HG02884 (cell line): ENCODE measurements around the gene CPOX.
A peak's percentile ranks its signal among the peaks of the same experiment; 100 is the strongest.
"Not testable (repeated sequence)": the region's sequence is repeated elsewhere in the genome, so short reads cannot be mapped to it uniquely, and the experiment has no call there.

ENCODE experiments used
- ATAC-seq: cut with Tn5 transposase; IDR thresholded peaks from one replicate; pipeline ENCODE4 v1.9.1; 2021; ENCODE audit warnings: mild to moderate bottlenecking, moderate library complexity; ENCODE audit not compliant: unreplicated experiment

Gene CPOX

DNA sequence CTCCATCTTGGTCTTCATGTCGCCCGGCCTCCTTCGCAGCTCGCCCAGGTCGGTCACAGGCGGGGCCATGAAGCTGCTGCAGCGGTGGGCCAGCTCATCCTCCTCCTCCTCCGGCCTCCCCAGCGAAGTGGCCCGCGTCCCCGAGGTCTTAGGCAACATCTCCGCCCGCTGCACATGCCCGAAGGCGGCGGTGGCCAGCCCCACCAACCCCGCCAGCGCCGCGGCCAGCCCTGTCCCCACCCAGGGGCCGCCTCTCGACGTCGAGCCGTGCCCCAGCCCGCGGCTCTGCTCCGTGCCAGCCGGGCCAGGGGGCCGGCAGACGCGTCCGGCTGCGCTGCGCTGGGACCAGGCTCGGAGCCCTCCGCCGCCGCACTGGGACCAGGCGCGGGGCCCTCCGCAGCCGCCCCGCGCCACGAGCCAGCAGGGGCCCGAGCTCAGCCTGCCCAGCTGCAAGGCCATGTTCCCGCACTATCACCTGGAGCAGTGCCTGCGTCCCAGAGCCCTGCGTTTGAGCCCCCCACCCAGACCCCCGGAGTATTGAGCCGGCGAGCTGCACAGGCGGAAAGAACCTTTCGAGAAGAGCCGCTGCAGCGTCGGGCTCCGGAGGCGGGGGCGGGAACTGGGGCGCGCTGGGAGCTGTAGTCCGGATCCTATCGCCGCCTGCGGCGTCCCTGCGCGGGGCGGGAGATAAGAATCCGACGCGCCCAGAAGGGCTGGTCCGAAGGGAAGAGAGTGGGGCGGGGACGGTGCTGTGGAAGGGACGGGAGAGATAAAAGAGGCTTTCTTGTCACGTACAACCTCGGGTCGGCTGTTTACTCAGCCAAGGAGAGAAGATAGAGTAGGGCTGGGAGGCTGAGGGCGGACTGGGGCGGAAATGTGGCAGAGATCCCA is at the start of gene CPOX:
Gene CPOX (minus strand): TSS at position 566 of the 891 bp plus-strand sequence. CDS start 107 bp downstream, at position 459.
- peak; percentile 94 for ATAC-seq

DNA sequence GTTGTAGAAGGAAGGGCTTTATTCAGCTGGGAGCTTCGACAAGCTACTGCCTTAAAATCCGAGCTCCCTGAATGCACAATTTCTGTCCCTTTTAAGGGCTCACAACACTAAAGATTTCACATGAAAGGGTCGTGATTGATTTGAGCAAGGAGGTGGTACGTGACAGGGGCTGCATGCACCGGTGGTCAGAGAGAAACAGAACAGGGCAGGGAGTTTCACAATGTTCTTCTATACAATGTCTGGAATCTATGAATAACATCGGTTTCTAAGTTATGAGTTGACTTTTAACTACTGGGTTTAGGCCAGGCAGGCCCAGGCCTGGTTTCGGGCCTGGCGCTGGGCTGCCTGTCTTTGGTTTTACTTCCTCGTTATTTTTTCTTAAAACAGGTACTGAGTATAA is 49.4 kb upstream of the CPOX start:
- not testable (repeated sequence) for ATAC-seq

DNA sequence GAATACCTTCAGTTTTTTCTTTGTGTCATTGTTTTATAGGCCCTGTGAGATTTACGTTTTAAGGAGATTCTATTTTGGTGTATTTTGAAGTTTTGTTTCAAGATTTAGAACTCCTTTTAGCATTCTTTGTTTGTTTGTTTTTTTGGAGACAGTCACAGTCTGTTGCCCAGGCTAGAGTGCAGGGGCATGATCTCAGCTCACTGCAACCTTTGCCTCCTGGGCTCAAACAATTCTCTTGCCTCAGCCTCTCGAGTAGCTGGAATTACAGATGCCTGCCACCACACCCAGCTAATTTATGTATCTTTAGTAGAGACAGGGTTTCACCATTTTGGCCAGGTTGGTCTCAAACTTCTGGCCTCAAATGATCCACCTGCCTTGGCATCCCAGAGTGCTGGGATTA is 48.3 kb upstream of the CPOX start:
- not testable (repeated sequence) for ATAC-seq

DNA sequence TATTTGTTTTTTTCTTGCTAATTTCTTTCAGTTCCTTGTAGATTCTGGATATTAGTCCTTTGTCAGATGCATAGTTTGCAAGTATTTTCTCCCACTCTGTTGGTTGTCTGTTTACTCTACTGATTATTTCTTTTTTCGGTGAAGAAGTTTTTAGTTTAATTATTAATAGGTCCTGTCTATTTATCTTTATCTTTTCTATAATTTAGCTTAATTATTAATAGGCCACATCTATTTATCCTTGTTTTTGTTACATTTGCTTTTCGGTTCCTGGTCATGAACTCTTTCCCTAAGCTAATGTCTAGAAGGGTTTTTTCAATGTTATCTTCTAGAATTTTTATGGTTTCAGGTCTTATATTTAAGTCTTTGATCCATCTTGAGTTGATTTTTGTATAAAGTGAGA is 45.1 kb upstream of the CPOX start:
- not testable (repeated sequence) for ATAC-seq

DNA sequence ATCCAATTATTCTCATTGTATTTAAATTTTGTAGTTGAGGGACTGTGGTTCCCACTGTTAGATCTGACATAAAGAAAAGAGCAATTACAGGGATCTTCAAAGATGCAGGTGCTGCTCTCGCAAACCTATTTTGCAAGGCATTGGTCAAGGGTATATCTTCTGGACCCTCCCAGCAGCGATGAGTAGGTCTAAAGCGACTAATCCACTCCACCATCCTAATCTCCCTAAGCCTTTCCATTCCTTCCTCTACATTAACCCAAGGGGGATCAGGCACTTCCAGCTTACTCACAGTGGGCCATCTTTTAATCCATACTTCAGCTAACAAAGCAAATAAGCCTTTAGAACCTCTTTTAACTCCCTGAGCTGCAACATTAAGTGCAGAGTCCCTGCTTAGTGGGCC is 37.0 kb upstream of the CPOX start:
- ATAC-seq, result no peak

DNA sequence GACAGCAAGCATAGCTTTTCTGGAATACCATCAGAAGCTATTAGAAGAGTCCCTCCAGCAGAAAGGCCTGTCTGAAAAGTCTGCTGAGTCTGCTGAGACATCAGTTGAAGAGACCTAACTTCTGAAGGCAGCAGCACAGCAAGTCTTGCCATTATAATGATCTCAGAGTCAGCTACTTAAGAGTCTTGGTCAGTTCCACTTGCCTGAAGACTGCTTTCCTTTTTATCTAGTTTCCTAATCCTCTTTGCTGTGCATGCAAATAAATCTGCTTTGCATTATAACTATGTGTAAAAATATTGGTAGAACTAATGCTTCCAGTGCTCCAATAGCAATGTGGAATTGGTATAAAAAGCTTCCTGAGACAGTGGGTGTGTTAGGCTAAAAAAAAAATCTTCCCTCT is 34.9 kb upstream of the CPOX start:
- ATAC-seq, result no peak

DNA sequence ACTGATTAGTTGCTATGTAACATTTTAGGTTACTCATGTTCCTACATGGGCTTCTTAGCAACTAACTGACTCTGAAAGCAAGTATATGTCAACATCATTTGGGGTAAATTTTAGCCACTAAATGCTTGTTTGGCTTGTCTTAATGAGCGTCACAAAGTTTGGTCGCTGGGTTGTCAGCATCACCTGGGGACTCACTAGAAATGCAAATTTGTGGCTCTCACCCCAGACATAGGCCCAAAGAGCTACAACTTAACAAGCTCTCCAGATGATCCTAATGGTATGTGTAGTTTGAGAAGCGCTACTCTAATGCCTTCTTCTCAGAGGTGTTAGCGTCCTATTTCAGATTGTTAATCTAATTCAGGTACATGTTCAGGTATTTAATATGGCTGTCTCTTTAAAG is 32.7 kb upstream of the CPOX start:
- ATAC-seq, result no peak

DNA sequence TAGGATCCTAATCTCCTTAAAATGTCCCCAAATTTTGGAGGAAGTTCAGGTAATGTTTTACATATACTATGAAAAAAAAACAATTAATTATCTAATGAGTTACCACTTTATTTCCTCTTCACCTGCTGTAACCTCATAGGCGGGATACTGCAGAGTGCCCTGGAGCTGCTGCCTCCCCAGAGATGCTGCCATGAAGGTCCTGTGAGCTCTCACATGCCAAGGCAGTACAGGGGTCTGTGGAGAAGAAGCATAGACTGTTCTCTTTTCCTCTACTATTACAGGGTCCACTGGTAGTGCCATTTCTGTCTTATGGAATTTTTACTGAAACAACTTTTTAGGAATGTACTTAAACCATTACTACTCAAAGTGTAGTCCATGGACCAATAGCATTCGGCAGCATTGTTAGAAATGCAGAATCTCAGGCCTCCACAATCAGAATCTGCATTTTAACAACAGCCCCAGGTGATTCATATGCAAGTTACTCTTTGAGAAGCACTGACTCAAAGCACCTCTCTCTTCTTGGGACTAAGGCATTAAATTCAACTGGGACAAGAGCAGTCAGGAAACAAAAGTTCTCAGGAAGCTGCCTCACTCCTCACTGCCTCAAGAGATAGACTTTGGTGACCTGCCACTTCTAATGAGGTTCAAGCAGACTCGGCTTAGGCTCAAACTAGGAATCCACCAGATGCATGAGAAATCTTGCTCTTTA is 30.3 kb upstream of the CPOX start:
- ATAC-seq, result no peak

DNA sequence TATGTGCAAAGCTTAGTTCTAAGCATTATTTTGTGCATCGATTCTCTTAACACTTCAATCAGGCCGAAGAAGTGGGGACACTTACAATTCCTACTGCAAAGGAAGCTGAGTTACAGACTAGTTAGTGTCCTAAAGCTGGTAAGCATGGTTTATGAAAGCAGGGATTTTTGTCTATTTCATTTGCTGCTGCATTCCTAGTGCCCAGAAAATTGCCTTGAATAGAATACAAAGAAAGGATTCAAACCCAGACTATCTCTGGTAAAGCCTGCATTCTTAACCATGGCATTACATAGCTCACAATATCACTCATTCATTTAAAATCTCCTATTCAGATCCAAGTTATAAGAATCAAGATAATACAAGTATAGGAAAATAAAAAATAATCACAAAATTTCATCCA is 24.4 kb upstream of the CPOX start:
- ATAC-seq, result no peak

DNA sequence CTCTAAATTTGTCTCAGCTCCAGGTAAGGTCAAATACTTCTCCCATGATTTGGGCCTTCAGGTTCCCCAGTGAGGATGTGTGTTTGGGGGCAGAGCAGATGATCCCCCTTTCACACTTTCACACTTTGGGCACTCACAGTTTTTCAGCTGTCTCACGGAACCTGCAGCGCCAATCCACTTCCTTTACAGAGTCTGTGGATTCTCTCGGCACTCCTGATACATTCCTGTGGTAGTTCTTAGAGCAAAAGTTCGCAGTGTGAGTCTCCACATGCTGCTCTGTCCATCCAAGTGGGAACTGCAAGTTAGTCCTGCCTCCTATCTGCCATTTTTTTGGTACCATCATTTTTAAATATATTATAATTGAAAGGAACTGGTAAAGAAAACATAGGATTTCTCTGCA is 20.2 kb upstream of the CPOX start:
- ATAC-seq, result no peak

DNA sequence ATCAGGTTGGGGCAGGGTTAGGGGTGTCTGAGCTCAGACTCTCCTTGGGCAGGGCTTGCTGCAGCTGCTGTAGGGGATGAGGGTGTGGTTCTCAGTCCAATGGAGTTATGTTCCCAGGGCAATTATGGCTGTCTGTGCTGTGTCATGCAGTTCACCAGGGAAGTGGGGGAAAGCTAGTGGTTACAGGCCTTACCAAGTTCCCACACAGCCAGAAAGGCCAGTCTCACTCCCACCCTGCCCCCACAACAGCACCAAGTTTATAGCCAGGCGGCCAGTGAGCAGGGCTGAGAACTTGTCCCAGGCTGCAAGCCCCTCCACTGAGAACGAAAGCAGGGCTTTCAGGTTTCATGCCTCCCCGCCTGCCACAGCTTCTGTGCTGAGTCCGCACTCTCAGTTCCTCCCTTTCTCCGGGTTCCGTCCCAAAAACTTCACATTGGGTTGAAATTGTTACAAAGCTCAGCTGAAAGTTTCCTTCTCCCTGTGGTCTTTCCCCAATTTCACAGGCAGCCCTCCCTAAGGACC is 19.6 kb upstream of the CPOX start:
- ATAC-seq, result peak; percentile 76

DNA sequence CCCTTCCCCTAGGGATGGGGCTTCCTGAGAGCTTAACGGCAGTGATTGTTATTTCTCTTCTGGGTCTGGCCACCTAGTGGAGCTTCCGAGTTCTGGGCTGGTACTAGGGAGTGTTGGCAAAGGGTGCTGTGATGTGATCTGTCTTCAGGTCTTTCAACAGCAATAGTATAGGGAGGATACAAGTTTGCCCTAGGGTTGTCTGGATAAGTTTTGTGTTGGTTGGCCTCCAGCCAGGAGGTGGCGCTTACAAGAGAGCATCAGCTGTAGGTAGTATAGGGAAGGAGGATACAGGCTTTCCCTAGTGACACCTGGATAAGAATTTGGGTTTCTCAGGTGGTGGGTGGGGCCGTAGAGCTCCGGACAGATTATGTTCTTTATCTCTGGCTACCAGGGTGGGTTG is 19.2 kb upstream of the CPOX start:
- peak; percentile 57 for ATAC-seq

DNA sequence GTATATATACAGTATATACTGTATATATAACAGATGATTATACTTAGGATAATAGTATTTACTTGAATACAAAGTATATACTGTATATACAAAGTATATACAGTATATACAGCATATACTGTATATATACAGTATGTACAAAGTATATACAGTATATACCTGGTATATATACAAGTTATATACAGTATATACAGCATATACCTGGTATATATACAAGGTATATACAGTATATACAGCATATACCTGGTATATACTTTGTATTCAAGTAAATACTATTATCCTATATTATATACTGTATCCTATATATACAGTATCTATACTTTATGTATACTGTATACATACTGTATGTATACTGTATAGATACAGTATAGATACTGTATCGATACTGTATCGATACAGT is 14.6 kb upstream of the CPOX start:
- ATAC-seq, result no peak

DNA sequence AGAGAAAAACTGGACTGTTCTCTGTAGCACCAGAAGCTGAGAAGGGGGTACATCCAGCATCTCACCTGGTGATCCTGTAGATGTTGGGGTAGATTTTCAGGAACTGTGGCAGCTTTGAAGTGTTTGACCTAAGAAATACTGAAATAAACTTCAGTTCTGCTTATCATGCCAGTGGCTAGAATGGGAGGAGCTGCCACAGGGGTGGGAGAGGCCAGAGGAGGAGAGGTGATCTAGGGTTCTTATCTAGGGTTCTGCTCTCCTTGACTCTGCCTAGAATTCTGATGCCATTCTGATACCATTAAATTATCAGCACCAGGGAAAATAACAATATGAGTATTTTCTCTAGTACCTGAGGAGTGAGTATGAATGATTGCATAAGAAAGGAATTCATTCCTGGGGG is 10.2 kb upstream of the CPOX start:
- ATAC-seq, result no peak

DNA sequence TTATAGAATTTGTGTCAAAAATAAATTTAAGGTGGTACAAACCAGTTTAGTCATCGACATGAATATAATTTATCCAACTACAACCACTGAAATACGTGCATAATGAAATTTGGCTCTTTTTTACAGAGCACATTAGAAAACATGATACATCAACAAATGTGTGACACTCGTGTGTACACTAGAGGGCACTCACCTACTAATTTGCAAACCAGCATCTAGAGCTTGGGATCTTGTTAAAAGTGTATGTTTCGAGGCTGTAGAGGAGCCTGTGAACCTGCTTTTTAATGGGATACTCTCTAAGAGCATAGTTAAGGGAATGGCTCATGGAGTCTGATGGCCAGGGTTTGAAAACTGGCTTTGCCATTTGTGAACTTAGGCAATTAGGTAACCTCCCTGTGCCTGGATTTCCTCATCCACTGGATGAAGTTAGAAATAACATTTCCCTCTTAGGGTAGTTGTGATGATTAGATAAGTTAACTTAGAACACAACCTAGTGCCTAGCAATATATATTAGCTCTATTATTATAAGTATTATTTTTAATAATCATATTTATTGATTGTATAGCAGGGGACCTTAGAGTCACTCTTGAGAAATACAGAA is 8.8 kb upstream of the CPOX start:
- peak; percentile 76 for ATAC-seq

DNA sequence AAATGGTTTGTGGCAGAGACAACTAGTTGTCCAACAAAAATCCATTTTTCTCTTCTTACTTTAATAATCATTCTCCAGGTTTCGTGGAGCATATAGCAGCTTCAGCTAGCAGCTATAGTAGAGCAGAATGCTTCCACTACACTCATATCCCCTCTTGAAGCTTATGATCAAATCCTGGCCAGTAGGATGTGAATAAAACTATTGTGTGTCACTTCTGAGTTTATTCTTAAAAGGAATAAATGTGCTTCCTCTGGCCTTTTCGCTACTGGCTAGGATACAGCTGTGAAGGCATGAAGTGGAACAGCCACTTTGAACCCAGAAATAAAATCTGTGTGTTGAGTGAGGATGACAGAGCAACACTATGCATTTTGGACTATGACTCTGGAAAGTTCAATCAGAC is 7.8 kb upstream of the CPOX start:
- no peak for ATAC-seq

DNA sequence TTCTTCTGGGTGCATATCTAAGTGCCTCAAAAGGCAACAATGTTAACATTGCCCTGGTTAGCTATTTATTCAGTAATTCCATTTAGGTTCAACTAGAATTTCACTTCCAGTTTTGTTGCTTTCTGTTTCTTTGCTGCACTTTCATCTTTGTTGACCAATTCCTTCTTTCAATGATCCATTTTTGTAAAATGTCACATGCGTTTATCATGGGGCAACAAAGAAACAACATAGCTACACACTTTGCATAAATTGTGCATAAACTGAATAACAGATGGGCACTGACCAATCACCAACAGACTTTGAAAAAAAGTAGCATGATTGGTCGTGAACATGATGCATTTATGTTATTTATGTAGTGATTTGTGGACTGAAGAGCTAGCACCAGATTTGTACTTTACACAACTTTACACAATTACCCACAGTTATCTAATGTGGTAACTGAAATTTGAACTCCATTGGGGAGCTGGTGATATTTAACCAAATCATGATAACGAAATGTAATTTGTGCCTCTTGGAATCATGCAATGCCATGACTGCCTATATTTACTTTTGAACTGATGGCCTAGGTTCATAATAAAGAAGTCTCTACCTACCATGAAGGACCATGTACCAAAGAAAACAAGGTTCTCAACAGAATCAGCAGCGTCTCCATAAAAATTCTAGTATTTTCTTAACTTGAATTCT is 7.1 kb upstream of the CPOX start:
- ATAC-seq, result no peak

DNA sequence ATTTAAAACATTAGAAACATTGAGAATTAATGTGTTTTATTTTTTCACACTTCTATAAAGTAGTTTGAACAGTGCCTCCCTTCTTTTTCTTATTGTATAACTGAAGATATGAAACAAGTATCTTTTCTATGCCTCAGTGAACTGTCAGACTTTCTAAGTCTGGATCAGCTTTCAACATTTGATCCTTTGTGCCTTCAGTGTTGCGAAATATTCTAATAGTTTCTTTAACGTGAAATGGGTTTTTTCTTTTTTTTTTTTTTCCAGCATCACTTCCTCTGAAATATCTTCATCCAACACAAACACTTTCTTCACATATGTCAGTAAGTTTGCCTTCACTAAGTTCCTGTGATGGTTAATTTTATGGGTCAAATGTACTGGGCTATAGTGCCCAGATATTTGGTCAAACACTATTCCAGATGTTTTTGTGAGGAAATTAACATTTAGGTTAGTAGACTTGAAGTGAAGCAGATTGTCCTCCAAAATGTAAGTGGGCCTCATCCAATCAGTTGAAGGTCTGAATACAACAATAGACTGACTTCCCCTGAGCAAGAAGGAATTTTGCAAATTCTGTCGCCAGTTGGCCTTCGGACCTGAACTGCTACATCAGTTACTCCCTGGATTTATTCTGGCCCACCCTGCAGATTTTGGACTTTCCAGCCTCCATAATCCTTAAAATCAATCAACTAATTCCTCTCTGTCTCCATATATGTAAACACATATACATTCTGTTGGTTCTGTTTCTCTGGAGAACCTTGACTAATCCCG is 6.4 kb upstream of the CPOX start:
- no peak for ATAC-seq

DNA sequence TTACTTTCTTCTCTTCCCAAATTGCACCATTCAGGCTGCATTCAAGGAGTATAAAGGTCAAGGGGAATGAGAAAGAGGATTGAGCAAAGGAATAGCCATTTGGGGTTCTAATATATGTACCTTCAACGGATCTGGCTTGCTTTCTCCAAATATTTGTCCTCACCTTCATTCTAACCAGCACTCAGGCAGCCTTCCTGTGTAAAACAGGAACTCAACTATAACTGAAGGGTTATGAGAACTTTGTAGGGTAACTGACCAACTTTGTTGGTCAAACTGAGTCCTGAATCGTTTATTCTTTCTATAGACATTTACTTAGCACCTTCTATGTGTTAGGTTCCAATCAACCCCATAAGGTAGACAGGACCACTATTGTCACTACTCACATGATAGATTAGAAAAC is 5.1 kb upstream of the CPOX start:
- no peak for ATAC-seq
